T-helper 2 cell (primary cell): Measurements from ENCODE around the gene BICD2.

Experiments used
- DNase-seq, 5 experiments: peaks; one replicate each; pipeline versions ENCODE4 v3.0.0 to v3.0.0-alpha.2; 2012 to 2022

BICD2 gene

DNA sequence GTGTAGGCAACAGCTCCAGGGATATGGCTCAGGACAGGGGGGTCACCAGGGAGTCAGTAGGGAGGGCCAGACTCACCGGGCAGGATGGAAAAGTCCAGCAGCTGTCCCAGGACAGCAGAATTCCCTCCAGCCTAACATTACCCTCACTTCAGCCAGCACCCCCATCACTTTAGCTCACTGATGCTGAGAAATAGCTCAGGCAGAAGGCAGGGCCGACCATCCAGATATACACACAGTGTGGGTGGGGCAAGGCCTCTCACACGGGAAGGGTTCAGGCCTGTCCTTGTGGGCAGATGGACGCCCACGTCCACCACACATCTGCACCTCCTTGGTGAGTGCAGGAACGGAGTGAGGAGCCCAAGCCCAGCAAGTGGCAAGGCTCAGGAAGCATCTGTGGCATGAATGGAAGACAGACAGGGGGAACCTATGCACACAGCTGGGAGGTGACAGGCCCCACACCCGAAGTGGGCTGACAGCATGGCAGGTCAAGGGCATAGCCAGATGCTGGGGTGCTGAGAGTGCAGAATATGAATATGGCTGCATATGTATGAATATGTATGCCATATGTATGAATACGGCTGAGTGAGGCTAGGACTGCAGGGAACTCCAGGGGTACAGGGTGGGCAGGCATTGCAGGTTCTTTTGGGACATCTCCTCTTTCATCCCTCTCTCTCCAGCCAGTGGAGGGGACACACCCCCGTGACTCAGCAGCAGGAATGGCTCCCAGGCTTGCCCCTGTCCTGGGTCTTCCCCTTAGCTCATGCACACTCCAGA, 17.0 kb downstream of the BICD2 start:
- DNase-seq, result no peak

DNA sequence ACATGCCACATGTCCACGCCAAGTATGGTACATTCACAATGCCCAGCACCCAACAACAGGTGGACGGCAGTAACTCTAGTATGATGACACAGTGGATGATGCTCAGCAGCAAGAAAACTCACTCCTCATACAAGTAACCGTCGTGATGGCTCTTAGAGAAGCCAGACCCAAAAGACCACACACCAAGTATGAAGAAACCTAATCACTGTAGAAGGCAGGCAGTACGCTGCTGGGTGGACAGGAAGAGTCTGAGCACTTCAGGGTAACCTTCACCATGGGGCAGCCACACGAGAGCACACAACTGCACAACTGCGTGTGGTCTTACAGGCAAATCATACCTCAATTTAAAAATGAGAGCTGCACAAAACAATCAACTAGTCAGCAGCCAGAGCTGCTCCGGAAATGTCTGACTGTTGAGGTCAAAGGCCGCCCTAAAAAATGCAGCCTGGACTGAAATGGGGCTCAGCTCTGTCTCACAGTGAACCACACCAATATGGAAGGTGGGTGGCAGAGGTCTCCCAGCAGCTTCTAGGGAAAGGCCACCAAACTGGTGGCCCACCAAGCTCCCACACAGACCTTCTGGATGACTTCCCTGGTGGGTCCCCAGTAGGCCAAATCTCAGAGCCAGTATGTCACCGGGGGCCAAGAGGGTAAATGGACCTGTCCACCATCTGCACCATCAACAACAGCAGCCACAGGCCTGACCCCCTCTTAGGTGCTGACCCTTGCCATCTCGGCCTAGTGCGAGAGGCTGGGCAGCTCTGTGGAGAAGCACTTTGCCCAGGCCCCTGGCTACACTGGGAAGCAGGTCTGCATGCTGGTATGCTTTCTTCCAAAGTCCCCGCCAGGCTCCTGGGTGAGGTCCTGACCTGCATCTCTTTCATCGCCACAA, 17.8 kb downstream of the BICD2 start:
- no peak for DNase-seq

DNA sequence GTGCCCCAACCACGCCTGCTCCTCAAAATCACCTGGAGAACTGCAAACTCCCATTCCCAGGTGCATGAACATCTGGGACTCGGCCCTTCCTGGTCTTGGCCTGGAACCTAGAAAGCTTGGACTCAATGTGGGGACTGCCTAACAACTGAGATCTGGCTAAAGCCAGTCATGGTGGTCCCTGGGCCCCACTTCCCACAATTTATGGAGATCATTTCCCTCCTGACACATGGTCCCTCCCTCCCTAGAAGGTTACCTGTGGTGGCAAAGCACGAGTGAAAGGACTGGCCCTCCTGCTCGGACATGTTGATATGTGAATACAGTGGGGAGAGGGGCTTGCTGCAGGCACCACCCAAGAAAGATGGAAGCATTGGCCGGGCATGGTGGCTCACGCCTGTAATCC, 18.8 kb downstream of the BICD2 start:
- no peak for DNase-seq

DNA sequence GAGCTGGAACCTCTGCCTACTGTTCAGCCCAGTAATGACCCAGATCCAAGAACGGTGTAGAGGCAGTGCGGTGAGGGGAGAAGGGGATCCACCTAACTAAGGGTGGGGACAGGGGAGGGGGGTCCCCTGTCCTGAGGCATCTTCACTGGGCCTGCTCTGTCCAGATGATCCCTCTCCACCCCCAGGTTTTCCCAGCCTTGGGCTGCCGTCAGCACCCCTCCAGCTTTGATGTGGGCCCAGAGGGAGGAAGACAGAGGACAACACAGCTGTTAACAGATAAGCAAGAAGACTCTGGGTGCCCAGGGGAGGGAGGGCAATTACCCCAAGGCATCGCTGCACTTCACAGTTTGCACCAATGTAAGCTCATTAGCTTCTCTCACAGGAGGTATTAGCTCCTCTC, 19.3 kb downstream of the BICD2 start:
- no peak for DNase-seq

DNA sequence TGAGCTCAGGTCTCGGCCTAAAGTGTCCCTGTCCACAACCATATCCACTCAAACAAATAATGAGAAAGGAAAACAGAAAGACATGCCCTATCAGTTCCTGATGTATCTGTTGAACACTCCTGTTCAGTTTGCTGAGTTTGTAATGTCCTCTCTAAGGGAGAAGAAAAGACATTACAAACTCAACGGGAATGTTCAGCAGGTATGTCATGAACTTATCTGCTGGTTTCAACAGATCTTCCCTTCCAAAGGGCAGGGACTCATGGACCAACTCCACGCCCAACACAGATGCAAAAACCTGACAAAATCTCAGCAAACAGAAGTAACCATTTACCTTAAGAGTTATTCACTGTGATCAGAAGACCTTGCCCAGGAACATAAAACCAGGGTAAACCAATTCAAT, 23.7 kb downstream of the BICD2 start:
- no peak for DNase-seq

DNA sequence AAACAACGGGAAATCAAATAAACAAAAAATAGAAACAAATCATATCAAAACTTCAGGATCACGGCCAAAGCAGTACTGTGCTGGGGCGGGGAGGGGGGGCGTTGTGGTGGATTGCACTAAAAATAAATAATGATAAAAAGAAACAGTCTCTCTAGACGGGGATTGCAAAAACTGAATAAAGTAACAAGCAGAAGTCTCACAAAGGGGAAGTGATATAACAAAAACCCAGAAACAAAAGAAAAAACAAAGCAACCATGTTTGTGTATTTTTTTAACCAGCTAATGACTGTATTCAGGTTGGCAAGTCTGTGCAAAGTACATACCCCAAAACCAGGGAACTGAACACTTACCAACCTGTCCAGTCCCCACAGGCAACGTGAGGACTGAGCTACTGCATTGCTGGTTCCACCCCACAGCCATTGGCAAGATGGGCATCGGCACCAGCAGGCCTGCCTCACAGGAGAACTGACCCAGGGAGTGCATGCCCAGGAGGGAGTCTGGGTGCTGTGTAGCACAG, 24.1 kb downstream of the BICD2 start:
- no peak for DNase-seq

DNA sequence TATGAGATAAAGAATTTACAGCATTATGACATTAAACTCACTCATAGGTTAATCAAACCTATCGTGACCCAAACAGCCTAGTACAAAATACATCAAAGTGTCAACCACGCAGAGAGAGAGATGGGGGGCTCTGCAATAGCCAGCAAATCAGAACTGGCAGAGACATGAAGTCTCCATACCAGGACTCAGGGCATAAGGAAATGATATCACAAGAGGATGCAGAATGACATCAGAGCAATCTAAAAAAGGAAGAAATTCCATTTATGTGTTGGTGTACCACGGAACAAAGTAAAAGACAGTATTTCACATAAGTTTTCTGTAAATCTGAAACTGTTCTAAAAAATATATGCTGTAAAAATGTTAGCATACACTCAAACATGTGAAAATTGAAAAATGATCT, 24.6 kb downstream of the BICD2 start:
- DNase-seq, result no peak

DNA sequence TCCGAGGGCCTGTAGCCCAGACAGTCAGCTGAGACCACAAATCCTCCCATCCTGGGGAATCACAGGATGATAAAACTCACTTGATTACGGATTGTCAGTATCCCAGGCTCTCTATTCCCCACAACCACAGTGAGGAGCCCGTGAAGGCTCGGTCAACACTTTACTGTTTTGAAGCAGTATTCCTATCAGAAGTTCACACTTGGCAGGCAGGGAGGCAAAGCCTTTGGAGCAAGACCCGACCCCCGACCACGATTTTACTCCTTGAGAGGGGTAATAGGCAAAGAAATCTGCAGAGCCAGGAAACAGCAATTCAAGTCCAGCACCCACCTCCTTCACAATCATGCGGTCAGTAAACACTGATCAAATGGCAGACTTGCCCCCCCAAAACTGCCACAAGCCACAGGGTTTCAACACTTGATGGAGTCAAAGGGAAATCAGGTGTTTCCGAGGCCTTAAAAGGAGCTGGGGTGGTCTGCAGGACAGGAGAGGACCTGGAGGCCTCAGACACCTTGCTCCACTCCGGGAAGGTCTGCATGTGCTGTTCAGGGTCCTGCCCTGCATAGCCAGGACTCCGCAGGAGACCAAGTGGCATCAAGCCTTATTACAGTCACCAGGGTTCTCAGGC, 25.2 kb downstream of the BICD2 start:
- no peak for DNase-seq

DNA sequence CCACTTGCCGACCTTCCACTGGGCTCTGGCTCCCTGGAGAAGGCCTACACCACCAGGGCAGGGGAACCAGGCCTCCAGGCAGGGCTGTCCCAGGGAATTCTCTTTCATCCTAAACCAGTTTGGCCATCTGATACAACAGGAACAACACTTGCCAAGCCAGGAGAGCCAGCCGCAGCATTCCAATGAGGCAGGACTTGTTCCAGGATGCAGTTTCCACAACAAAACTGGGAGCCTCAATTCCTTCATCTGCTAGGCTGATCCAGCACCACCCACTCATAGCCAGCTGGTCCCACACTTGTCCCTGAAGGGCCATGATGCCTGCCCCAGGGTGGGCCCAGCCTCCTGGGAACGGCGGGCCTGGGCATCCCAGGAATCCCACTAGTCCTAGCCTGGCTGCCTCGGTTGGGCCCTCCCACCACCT, 26.0 kb downstream of the BICD2 start:
- no peak for DNase-seq

DNA sequence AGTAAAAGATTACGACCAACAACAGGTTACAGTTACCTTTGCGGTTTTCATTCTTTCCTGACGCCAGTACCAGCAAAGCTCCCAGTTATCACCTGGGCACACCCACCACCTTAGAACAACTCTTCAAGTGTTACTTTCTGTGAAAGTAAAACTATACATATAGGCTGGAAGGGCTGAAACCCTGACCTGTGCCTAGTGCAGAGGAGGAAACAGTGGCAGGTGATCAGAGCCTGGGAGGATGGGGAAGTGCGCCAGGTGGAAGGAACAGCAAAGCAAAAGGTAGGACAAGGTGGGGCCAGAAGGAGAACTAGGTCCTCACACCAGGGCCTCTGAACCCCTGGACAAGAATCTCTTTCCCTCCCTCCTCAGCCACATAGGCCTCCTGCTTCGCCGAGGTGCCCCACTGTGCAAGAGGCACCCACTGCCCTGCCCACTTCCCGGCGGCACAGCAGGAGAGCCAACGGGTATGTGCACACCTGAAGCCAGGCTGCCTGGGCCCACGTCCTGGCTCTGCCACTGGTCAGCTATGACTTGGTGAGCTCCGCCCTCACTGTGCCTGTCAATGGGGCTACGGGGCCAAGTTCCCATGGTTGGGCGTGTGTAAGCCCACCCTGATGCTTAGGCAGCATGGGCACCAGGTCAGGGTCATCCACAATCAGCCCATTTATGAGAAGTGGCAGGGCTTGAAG, 26.9 kb downstream of the BICD2 start:
- no peak for DNase-seq

DNA sequence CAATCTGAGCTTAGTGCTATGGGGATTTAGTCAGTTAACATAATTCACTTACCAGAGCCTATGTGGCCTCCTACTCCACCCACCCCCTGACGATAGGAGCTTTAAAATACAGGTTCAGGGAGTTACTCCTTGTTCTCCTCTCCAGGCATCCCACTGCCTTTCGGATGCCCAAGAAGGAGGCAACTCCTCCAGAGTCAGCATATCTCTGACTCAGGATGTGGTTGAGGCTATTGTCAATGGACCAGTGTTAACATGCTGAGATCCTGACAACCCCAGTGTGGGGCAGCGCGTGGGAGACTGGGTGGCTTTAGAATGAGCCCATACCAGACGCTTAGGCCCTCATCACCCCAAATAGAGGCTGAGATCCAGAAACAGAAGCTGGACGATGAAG, 27.4 kb downstream of the BICD2 start:
- DNase-seq, result no peak

DNA sequence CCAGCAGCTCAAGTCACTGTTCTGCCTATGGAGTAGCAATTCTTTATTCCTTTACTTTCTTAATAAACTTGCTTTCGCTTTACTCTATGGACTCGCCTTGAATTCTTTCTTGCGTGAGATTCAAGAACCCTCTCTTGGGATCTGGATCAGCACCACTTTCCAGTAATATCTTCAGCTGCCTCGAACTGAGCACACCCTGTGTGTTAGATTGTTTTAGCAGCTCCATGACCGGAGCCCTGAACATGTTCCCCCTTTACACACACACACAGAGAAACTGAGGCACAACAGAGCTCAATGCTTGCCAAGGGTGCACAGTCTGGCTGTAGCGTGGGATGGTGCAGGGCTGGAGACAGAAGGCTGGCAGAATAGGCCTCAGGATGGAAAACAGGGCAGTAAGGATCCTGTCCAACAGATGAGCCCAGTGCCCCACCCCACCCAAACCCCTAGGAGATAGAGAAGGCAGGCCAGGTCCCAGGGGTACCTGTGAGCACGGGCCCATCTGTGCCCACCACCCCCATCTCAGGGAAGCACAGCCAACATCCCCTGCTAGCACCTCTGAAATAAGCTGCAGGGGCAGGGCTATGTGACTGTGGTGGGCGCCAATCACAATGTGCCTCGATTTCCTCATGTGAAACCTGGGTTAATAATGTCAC, 27.9 kb downstream of the BICD2 start:
- no peak for DNase-seq

DNA sequence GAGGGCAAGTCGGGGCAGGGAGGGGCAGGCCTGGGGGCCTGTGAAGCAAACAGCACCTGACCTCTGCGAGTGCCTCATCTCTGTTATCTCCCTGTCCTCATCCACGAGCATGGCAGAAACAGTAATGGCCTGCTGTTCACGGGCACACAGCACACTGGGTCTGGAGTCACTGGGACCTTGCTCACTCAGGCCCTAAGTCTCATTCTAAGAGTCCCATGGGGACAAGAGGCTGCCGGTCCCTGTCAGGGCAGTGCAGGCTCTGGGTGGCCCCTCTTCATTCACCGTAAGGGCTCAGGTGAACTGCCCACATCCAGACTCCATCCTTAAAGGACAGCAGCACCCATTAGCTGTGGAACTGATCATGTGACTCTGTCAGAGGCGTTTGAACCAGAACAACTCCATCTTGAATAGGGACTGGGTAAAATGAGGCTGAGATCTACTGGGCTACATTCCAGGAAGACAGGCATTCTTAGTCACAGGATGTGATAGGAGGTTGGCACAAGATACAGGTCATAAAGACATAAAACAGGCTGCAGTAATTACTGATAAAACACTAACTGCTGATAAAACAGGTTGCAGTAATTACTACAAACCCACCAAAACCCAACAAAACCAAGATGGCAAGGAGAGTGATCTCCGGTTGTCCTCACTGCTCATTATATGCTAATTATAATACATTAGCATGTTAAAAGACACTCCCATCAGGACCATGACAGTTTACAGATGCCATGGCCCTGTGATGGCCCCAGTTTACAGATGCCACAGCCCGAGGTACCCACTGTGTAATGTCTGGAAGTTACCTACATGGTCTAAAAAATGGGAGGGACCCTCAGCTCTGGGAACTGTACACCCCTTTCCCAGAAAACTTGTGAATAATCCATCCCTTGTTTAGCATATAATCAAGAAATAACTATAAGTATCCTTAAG, 28.7 kb downstream of the BICD2 start:
- DNase-seq, result no peak

DNA sequence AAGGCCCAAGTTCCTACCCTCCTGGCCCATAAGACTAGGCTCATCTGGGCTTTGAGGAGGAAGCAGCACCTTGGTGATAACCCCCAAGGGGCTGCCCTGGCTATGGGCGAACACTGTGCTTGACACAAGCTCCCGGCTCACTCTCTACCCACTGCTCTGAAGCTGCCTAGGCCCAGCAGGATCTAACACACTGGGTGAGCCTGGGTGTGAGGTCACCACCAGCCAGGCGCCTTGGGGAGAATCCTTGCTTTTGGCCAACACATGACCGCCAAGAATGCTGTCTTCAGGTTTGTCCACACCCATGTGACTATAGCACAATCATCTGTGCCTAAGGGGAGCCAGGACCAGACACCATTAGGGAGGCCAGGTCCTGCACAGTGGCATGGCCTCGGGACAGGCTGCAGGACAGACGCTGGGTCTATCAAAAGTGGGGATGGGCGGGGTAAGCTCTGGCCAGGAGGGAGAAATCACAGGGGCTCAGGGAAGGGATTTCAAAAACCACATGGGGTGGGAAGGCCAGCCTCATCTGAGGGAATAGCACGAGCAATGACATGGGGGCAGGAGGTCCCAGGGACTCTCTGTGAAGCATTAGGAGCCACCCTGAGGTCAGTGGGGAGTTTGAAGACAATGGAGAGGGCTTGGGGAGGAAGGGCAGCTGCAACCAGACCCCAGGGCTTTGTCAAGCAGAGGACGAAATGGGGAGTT, 29.6 kb downstream of the BICD2 start:
- no peak for DNase-seq

DNA sequence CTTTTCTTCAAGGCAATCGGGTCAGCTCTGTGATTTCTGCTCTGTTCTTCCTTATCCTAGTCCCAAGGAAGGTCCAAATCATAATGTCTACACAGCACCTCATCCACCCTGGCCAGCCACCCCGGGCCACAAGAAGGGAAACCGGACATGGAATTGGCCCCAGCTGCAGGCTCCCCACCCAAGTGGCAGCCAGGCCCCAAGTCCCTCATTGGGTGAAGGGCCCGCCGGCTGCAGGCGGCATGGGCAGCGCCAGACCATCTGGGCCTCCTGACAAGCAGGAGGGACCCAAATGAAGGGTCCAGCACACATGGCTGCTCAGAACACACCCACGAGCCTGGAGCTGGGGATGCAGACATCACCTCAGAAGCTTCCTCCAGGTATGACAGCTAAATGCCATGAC, 33.7 kb downstream of the BICD2 start:
- DNase-seq, result no peak

DNA sequence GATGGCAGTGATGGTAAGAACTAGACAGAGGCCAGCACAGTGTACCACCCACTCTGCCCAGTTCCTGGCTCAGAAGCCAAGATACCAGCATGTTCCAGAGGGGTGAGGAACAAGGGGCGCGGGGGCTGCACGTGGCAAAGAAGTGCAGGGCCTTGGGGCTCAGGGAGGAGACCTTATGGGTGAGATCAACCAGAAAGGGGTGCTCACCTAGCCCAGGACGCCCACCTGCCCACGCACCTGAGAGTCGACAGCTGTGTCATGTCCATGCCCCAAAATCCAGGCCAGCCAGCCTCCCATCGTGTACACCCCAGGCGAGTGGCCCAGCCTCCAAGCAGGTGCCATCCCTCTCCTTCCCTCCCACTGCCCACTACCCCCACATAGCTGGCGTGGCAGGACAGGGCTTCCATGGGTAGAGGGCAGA, 34.9 kb downstream of the BICD2 start:
- no peak for DNase-seq

DNA sequence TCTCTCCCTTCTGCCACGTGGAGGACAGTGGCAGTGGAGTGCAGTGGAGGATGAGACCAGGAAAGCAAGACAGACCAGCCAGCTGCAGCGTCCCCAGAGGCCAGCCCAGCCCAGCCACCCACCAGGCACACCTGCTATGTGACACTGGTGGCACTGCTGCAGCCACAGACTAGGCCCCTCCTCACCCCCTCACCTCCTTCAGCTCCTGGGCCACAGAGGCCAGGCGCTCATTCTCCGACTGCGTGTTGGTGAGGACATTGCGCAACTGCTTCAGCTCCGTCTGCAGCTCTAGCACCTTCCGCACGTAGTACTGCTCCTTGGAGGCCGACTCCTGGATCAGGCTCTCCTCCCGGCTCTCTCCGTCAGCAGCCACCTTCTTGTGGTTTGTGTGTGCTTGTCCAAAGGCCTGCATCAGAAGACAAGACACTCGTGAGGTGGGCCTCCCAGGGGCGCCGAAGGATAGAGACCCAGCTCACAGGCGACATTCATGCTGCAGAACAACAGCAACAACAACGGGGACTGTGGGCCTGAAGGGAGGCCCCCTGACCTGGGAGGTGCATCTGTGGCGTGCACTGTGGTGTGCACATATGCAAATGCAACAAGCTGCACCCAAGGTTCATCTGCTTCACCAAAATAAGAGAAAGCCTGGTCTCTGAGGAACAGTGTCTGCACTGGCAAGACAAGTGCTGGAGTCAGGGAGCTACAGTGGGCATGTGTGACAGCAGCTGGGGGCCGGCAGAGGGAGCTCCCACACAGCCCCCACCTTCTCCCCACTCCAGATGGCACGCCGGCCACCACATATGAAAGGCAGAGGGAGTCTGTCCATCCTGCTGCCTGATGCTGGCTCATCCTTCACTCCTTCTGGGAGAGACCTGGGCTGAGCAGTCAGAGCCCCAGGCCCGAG, 35.5 kb downstream of the BICD2 start:
- DNase-seq, result no peak

DNA sequence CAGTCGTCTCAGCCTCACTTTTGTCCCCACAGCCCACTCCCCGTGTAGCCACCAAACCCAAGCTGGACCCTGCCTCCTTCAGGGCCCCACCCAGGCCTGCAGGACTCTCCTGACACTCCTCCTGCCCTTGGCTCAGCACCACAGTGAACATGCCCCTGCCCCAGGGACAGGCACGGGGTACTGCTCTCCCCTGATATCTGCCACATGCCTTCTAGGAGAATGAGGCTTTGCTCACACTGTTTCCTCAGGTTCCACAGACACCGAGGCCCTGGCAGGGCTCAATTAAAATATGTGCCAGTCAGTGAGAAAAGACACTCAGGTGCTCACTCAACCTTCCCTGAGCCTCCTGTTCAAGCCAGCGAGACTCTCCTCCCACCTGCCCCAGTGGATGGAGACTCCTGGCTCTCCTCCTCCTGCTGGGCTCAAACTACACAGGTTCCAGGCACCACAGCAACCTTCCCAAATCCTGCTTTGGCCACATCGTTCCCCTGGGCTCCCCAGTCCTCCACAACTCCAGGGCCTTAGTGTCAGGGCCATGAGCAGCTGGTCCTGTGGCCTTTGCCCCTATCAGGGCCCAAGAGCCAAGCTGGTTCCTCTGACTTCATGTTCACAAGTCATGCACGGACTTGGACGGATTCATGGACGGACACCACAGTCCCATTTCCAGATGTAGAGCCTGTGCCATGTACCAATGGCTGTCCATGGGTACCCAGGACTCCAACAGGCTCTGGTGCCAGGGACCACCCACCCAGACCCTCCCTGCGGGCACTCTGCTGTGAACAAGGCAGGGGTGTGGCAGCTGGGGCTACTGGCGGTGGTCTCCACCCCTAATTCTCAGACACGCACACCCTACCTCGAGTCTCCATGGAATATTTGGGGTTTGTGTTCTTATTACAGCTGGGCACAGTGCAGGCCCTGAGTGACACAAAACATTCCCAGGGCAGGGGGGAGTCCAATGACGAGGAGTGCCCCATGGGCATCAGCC, 36.6 kb downstream of the BICD2 start:
- no peak for DNase-seq
